Inflammatory macrophage treated with lipopolysaccharide for 4 hours (primary cell): ENCODE measurements around the gene ITK.

Source experiments
- DNase-seq: peaks from one replicate; pipeline ENCODE4 v3.0.0-alpha.2; 2020

Gene ITK

DNA sequence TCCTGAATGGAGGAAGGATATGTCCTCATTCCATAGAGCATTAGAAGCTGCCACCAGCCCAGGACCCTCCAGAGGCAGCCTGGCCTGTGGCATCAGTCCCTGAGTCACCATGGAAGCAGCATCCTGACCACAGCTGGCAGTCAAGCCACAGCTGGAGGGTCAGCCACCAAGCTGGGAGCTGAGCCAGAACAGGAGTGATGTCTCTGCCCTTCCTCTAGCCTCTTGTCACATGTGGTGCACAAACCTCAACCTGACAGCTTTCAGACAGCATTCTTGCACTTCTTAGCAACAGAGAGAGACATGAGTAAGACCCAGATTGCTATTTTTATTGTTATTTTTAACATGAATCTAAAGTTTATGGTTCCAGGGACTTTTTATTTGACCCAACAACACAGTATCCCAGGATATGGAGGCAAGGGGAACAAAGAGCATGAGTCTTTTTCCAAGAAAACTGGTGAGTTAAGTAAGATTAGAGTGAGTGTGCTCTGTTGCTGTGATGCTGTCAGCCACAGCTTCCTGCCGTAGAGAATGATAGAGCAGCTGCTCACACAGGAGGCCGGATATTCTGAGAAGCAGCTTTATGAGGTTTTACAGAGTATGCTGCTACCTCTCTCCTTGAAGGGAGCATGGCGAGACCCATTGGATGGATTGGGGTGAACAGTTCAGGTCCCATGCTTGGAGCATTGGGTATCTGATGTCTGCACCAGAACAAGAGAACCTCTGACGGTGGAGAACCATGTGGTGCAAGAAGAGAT, 72.2 kb downstream of the ITK start:
- DNase-seq, result no peak

DNA sequence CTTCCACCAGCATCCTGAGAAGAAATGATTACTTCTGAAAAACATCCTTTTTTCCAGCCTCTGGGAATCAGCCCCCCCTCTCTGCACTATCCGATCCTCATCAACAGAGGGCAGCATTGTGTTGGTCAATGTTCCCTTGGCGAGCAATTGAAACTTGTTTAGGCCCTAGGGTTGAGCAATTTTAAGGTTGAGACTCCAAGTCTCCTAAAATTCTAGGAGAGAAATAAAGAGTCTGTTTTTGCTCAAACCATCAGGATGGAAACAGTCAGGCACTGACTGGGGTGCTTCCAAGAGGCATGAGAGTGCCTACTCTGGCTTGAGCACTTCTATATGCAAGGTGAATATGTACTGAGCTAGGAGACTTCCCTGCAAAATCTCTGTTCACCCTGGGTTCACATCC, 72.9 kb downstream of the ITK start:
- peak; percentile 62 for DNase-seq

DNA sequence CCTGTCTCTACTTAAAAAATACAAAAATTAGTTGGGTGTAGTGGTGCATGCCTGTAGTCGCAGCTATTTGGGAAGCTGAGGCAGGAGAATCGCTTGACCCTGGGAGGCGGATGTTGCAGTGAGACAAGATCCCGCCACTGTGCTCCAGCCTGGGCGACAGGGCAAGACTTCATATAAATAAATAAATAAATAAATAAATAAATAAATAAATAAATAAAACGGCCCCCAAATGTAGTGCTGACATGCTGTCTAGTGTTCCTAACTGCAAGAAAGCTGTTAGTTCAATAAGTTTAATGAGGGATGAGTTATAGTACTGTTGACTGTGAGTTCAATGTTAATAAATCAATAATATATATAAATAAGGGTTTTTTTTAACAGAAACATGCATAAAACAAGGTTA, 77.8 kb downstream of the ITK start:
- no peak for DNase-seq

DNA sequence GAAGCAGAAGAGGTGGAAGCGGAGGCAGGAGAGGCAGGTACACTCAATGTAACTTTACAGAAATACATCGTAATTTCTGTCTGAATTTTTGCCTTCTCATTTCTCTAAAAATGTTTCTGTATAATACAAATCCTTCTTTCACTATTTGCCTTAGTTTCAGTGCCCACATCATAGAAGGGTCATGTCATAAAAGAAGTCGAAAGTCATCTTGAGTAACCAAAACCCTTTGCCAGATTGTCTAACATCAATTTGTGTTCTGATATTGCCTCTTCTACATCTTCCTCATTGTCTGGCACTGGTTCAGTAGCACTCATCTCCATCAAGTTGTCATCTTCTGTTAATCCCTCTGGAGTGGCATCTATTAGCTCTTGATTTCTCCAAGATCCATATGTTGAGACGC, 79.1 kb downstream of the ITK start:
- no peak for DNase-seq

DNA sequence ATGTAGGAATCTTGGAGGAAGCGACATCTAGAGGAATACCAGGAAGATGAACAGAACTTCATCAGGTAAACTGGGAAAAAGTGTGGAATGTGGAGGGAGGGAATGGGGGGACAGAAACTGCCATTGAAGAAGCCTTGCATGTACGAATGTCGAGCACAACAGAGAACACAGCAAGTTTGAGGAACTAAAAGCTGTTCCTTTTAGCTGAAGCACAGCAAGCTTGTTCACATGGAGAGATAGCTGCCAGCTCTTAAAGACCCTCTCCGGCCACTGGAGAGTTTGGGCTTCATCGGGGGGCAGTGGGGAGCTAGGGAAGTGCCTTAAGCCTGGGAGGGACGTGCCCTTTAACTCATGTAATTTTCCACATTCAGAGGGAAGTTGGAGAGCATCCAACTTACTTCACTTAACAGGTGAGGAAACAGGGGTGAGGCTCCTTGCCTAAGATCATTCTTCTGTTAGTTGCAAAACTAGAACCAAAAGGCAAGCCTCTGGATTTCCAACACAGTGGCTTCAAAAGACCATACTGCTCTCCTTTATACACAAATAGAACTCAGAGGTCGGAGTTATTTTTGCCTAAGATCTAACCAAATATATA, 83.0 kb downstream of the ITK start:
- no peak for DNase-seq

DNA sequence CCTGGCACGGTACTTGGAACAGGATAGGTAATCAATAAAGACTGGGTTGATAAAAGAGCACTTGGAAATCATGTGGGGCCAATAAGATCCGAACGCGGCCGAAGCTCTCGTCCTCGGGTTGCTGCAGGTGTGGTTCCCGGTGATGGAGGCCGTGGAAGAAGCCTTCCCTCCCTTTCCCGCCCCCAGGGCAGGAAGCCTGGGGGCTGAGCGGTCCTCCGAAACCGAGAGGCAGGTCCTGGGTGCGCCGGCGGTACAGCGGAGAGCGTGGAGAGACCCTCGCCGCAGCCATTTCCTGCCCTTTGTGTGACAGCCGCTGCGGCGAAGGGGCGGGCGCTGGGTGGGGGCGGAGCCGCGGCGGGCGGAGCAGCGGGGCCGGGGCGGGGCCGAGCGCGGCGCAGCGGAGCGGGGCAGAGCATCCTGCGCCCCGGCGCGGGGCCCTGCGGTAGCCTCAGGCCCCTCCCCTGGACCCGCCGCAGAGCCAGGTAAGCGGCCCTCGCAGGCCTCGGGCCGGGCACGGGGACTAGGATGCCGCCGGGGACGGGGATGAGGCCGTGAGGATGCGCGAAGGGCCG, 85.2 kb downstream of the ITK start, which contains the start of gene CYFIP2:
CYFIP2 (plus strand) TSS at position 410 of the 572 bp plus-strand sequence. CDS start 19,239 bp downstream, outside the sequence.
- peak; percentile 39 for DNase-seq

DNA sequence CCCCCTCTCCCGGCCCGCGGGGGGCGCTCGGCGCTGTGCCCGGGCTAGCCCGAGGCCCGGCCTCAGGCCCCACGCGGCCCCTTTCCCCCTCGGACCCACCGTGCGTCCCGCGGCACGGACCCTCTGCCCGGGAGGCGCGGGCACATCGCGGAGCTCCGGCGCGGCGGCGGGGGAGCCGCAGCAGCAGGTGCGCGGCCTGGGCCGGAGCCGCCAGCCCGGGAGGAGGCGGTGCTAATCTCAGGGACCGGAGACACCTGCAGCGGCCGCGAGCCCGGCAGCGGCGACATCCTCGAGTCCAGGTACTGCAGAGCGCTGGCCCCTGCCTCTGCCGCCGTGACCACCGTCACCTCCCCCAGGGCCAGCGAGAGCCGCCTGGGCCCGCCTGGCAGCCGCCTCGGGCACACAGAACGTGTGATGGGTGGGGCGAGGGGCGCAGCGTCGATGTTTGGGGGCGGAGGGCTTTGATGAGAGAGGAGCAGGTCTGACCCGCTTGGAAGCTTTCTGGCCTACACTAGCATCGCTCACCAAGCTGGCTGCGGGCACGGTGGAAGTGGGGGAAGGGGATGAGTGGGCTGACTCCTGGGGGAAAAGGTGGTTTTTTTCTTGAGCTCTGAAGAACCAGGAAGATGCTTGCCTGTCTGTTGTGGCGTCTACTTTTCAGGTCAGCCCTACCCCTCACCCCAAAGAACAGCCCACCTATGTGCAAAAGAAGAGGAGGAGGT, 85.8 kb downstream of the ITK start:
- no peak for DNase-seq

DNA sequence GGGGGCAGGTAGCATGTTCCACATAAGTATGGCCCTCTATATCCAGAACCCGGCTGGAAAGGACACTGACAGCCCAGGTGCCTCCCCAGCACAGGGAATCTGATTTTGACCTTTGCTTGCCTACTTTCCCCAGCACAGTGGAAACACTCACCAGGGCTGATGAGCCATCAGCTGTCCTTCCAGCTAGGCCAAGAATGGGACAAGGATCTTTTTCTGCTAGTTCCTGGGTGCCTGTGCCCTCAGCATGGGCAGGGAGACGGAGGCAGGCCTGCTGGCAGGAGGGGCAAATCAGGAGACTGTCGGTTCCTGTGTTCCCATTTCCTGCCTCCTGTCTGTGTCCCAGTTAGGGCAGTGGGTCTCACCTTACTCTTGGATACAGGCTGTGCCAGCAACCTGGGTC, 86.4 kb downstream of the ITK start:
- no peak for DNase-seq

DNA sequence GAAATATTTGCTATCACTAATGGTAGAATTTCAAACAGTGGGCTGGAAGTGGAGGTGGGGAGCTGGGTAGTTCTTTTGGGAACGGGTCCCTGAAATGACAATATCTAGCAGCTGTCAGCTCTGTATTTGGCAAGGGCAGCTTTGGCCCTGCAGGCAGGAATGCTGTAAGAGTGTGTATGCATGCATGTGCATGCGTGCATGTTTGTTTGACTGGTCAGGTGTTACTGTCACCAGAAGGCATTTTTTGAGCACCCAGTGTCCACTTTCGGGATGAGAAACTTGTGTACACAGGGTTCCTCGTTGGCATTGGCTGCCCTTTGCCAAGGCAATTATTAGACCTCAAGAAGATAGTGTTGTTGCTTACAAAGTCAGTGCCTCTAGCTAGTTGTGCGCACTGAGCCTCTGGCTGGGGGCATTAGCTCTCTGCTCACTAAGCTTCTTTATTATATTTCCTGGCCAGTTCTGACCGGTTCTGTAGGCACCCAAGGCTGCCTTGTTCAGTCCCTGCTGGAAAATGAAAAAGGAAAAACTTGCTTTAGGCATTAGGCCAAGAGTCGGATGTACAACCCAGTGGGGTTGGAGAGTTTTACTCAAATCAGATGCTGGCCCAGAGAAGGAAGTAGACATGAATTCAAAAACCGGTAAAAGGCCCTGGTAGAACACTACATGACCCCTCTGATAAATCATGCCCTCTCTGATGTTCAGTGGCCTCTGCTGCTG, 87.3 kb downstream of the ITK start:
- DNase-seq, result no peak

DNA sequence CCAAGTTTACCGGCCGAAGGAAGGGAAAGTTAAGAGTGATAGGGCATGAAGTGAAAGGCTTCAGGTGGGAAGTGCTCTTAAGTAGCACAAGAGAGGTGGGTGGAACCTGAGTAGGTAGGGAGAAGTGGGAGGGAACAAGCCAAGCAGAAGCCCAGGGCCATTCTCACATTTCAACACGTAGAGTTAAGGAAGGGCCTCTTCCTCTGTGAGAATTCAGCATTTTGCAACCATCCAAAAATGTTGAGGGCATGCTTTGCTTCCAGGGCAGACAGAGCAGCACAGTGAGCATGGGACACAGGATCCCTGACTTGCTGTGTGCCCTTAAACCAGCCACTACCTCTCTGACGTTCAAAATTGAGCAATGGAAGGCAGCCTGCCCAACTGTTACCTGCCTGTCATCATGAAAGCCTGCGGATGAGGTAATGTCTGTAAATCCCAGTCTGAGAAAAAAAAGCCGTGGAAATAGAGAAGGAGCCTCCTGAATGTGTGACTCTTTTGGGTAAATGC, 88.6 kb downstream of the ITK start:
- DNase-seq, result peak; percentile 49

DNA sequence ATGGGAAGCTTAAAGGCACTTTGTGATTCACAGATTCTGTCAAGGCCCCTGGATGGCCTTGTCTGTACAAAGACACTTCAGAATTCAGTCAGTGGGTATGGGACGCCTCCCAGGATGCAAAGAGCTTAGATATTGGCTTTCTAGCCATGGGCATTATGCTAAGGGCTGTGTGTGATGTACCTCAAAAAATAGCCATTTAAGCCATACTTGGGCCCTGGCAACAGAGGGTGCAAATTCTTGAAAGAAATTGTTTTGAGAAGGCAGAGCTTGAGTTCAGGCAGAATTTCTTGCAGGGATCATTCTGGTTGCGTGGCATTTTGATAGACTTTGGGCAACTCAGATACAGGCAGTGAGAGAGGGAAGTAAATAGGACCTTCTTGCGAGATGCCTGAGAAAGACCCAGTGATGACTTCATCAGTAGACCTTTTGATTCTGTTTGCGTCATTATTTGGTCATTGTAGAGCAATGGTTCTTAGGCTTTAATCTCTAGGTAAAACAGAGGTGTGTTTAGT, 89.2 kb downstream of the ITK start:
- DNase-seq, result peak; percentile 62

DNA sequence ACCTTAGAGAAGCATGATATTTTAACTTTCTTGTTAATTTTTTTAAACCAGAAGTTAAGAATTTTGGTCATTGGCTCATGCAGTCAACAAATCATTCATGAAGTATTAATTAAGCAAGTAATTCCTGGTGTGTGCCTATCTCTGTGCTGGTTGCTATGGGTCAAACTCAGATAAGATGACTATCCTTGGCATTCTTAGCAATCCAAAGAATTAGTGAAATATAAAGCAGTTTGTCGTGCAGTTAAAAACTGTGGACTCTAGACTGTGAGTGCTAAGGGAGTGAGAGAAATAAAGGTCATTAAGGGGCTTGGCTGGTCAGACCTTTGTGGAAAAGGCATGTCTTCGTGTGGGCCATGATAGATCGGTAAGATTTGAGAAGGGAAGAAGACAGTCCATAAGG, 90.1 kb downstream of the ITK start:
- no peak for DNase-seq

DNA sequence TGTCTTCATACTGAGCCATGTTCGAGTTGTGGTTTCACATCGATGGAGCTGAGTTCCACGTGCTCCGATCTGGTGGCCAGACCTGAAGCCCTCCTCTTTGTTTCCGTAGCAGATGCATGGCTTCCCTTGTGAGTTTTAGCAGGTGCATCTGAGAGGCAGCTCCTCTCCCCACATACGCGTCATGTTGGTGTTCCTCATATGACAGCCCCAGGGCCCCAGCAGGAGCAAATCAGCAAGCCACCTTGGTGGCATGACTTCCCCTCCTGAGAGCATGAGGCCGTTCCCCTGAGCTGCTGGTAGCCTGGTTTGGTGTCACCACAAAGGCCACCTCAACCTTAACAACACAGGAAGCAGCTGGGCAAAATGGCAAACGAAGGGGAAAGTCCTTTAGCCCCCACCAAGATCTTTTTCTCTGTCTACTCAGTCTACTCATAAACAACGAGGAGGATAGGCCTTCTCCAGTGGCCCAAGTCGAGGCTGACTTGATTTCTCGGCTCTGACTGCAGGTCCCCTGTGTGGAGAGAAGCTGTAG, 91.2 kb downstream of the ITK start:
- DNase-seq, result peak; percentile 22

DNA sequence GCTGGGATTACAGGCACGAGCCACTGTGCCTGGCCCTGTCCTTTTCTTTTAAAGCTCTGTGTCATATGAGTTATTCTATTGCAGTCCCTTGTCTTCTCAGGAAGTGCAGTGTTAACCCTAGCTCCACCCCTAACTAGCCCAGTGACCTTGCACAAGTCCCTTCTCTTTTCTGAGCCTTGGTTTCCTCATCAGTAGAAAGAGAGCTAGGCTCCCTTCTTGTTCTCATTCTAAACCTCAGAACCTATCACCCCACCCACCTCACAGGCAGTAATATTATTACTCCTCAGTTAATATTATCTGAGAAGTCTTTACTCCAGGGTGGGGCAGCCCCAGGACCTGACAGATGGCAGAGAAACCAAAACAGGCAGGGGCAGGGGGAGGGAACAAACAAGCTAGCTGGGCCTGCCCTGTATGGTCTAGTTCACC, 92.5 kb downstream of the ITK start:
- peak; percentile 88 for DNase-seq

DNA sequence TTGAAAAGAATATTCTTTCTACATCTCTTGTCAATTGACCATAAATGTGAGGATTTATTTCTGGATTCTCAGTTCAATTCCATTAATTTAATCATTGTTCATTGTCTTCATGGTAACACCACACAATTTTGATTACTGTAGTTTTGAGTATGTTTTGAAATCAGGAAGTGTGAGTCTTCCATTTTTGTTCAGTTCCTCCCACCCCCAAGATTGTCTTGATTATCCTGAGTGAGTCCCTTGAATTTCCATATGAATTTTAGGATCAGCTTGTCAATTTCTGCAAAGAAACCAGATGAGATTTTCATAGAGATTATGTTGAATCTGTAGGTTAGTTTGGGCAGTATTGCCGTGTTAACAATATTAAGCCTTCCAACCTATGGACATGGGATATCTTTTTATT, 94.8 kb downstream of the ITK start:
- peak; percentile 15 for DNase-seq

DNA sequence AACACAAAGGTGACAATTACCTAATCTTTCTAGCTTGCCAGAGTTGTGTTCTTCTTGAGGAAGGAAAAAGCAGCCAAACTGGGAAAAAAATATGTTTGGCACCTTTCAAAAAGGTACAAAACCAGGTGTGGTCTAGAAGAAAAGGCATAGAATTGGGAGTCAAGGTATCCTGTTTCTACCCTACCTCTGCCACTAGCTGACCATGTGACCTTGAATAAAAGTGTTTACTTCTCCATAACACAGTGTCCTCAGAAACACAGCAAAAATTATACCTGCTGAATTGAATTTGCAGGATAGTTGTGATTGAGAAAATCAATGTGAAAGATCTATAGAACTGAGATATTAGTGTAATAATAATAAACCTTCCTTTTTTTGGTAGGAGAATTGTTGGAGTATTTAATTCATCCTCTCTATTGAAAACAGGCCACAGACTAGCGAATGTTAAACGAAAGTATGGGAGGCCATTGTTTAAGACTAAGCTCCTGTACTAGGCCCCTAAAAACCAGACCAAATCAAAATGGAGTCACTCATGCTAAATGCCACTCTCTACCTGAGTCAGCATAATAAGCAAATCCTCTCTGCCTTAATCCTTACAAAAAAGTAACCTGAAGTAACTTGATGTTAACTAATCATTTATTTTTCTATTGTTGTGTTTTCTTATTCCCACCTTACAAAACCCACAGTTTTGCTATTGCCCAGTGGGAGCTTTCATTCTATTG, 97.8 kb downstream of the ITK start:
- no peak for DNase-seq

DNA sequence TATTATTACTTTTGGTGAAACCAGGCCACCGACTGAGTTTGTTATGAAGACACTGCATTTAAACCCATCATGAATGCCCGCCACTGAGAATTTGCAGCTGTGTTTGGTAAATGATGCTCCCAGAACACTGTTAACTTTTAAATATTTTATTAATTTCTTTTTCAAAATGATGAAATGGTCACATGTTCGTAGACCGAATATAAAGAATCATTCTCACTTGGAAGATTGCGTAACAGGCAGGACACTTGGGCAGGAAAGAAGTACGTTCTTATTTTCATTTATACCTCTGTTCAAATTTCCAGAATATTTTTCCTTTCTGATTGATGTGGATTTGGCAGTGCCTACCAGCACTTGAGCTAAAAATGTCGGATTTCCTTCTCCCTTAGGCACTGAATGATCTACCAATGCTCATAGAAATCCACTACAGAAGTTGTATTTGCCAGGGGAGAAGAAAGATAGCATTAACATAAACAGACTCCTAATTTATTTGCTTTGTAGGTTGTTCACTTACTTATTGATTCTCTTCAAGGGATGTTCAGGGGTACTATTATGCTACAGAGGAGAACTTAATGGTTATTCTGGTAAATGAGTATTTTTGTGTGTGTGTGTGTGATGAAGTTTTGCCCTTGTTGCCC, 99.1 kb downstream of the ITK start:
- peak; percentile 35 for DNase-seq

DNA sequence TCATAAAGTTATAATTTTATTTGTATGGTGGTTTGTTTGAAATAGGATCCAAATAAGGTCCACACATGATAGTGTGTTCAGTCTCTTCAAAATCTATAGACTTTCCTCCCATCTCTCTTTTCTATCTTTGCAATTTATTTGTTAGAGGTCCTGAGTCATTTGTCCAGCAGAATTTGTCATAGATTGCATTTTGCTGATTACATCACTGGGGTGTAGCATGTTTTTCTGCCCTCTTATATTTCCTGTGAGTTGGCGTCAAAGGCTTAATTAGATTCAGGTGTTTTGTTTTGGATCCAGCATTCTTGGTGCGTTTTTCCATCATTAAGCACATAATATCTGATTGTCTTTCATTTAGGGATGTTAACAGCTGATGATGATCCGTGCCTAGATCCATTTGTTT, 100.3 kb downstream of the ITK start:
- DNase-seq, result peak; percentile 60

DNA sequence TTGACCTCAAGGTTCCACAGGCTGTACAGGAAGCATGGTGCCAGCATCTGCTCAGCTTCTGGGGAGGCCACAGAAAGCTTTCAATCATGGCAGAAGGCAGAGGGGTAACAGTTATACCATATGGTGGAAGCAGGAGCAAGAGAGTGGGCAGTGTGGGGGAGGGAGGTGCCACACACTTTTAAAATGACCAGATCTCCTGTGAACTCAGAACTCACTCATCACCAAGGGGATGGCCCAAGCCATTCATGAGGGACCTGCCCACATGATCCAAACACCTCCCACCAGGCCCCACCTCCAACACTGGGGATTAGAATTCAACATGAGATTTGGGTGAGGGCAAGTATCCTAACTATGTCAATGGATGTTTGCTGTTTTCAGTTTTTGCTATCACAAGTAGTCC, 101.5 kb downstream of the ITK start:
- no peak for DNase-seq

DNA sequence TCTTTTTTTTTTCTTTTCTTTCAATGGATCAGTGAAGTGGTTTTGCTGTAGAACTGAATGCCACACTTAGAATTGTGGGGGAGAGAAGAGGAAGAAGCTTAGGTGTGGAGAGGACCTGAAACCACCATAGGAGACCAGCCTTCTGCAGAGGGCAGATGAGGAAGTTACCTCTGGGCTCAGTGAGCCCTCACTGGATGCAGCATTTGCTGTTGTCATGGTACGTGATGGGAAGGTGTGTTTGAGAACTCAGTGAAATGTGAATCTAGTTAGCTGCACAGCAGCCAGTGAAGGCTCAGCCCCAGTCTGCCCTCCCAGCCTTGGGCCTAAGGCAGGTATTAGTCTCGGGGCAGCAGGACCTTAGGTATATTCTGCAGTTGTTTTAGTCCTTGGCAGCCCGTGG, 102.8 kb downstream of the ITK start:
- DNase-seq, result no peak
